Measurements from ENCODE around the gene IGSF6. TPM values are rescaled to one million over a fixed set of nuclear protein-coding genes. Genes with fewer than 3 reads are reported as not detected.

IGSF6 gene
- total RNA-seq, 4 donors from 2014 or later: 0.30 to 0.71 (median 0.51) TPM

GRCh38 chr16:21647562-21648164 lies 4.7 kb downstream of the IGSF6 start:
- no peak overlapping the region for H3K4me3 ChIP-seq (ENCODE audit: low read depth, poor library complexity, severe bottlenecking)
- TF ChIP-seq POLR2A (IDR thresholded peaks at IDR 0.05): no peak
- TF ChIP-seq, protein P1, sequence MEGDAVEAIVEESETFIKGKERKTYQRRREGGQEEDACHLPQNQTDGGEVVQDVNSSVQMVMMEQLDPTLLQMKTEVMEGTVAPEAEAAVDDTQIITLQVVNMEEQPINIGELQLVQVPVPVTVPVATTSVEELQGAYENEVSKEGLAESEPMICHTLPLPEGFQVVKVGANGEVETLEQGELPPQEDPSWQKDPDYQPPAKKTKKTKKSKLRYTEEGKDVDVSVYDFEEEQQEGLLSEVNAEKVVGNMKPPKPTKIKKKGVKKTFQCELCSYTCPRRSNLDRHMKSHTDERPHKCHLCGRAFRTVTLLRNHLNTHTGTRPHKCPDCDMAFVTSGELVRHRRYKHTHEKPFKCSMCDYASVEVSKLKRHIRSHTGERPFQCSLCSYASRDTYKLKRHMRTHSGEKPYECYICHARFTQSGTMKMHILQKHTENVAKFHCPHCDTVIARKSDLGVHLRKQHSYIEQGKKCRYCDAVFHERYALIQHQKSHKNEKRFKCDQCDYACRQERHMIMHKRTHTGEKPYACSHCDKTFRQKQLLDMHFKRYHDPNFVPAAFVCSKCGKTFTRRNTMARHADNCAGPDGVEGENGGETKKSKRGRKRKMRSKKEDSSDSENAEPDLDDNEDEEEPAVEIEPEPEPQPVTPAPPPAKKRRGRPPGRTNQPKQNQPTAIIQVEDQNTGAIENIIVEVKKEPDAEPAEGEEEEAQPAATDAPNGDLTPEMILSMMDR (IDR thresholded peaks at IDR 0.05): no peak
- intact Hi-C loops (cut with DNase I; ENCODE audit: low total_unique reads): no loop called here
- 91 to 94% methylated on average over 9 of the region's 9 CpGs for whole genome bisulfite sequencing, 2 donors
- DNase-seq (ENCODE audit: low spot score in 2 of 2): no peak

GRCh38 chr16:21646721-21647561 lies 5.5 kb downstream of the IGSF6 start:
- intact Hi-C loops (cut with DNase I; ENCODE audit: low total_unique reads): no loop called here
- TF ChIP-seq POLR2A (IDR thresholded peaks at IDR 0.05): no peak
- TF ChIP-seq, protein P1 (IDR thresholded peaks at IDR 0.05): no peak
- 88 to 92% methylated on average over 18 of the region's 18 CpGs for WGBS, 2 donors
- DNase-seq (ENCODE audit: low spot score in 2 of 2): no peak
- H3K4me3 ChIP-seq (ENCODE audit: low read depth, poor library complexity, severe bottlenecking): no peak overlapping the region

- DNase-seq (ENCODE audit: low spot score in 2 of 2): no peak
- no peak for TF ChIP-seq POLR2A (IDR thresholded peaks at IDR 0.05)
- TF ChIP-seq, protein P1 (IDR thresholded peaks at IDR 0.05): no peak
- 55% methylated on average over 5 of the region's 5 CpGs for WGBS, 2 donors
- H3K4me3 ChIP-seq (ENCODE audit: low read depth, poor library complexity, severe bottlenecking): no peak overlapping the region
- intact Hi-C loops (cut with DNase I; ENCODE audit: low total_unique reads): no loop called here
These were observed 6.3 kb downstream of the IGSF6 start for GRCh38 chr16:21646091-21646490.

DNA sequence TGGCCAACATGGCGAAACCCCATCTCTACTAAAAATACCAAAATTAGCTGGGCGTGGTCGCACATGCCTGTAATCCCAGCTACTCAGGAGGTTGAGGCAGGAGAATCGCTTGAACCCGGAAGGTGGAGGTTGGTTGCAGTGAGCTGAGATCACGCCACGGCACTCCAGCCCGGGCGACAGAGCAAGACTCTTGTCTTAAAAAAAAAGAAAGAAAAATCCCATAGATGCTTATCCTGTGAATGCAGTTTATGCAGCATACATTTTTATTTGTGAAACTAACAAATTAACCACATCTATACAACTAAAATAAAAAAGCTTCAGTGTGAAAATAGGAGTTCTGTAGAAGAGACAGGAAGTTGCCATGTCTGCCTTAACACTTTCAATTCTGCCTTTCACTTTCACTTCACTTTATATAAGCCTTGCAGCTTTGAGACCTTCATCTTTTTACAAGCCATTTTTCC lies 7.1 kb downstream of the IGSF6 start:
- intact Hi-C loops (cut with DNase I; ENCODE audit: low total_unique reads): no loop called here
- TF ChIP-seq, protein P1 (IDR thresholded peaks at IDR 0.05): no peak
- no peak for TF ChIP-seq POLR2A (IDR thresholded peaks at IDR 0.05)
- no peak for DNase-seq (ENCODE audit: low spot score in 2 of 2)
- 69 to 81% methylated on average over 9 of the region's 9 CpGs for WGBS, 2 donors
- H3K4me3 ChIP-seq (ENCODE audit: low read depth, poor library complexity, severe bottlenecking): no peak overlapping the region

DNA sequence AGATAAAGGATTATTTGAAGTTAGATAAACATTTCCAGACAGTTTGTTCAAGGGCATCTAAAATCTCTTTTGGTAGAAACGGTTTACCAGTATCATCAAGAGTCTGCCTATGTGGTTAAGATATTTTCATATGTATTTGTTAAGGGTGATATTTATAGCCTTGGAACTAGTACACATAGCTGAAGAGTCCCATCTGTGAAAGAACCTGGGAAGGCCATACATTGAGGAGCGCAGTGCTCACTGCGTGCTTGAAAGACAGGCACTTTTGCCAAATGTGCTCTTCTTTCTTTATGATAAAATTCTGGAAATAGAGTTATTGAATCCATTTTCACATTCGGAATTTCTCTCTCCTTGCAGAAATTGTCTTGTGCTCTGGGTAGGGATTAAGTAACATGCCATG lies 7.7 kb downstream of the IGSF6 start:
- TF ChIP-seq, protein P1 (IDR thresholded peaks at IDR 0.05): no peak
- TF ChIP-seq POLR2A (IDR thresholded peaks at IDR 0.05): no peak
- no peak for DNase-seq (ENCODE audit: low spot score in 2 of 2)
- WGBS, 2 donors: 90 to 91% methylated on average over 4 of the region's 4 CpGs
- no peak overlapping the region for H3K4me3 ChIP-seq (ENCODE audit: low read depth, poor library complexity, severe bottlenecking)
- intact Hi-C loops (cut with DNase I; ENCODE audit: low total_unique reads): loop anchor here (5.0 kb wide), 1 partner anchor 62 kb away; no protein-coding TSS in a partner anchor

All from lower leg skin (tissue), 4 donors.